NCI-H1694 treated with DMSO at 0.1 percent for 48 hours (cell line): ENCODE measurements around the gene G6PD.
A peak's percentile ranks its signal among the peaks of the same experiment; 100 is the strongest.
"Not testable (repeated sequence)": the region's sequence is repeated elsewhere in the genome, so short reads cannot be mapped to it uniquely, and the experiment has no call there.

Experiments
- DNase-seq: peaks from one replicate; lab custom pipeline; 2025; lab: John Stamatoyannopoulos, UW

The G6PD gene

DNA sequence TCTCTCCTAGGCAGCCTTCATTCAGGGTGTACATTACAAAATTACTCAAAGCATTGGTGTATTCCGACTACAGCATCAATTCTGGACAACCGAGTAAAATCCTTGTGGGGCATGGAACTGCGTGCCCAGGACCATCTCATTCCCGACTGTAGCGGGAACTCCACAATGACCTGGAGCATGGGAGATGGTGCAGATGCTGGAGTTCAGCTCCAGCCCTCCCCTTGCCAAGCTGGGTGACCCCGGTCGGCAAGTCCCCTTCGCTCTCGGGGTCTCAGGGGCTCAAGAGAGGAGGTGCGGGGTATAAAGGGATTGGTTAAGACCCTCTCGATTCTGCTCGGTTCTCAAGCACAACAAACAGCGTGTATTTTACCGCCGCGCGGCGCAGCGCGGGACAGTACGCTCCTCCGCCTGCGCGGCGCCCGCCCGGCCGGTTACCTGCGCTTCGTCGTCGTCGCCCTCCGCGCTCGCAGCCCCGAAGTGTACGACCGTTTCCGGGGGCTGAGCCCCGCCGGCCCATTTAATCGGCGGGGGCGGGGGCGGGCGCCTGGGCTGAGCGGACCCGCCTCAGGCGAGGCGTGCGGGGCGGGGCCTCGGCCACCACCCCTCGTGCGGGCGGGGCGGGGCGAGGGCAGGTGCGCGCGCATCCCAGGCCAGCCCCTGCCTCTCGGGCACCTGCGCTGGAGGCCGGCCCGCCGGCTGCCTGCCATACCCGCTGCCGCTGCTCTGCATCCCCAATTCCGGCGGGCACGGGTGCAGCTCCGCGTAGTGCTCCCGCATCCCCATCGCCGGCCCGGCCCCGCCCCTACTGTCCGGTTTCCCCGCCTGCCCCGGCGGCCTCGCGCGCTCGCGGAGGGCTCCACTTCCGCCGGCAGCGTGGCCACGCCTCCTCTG is at the start of gene G6PD:
G6PD (minus strand) TSS at position 493 of the 891 bp plus-strand sequence. CDS start 691 bp downstream, outside the sequence.
- peak; percentile 58 for DNase-seq

- no peak for DNase-seq
Observed at GRCh38 chrX:154595559-154596249, 49.1 kb upstream of the G6PD start.

GRCh38 chrX:154594491-154594890 is 47.8 kb upstream of the G6PD start:
- DNase-seq = no peak

DNA sequence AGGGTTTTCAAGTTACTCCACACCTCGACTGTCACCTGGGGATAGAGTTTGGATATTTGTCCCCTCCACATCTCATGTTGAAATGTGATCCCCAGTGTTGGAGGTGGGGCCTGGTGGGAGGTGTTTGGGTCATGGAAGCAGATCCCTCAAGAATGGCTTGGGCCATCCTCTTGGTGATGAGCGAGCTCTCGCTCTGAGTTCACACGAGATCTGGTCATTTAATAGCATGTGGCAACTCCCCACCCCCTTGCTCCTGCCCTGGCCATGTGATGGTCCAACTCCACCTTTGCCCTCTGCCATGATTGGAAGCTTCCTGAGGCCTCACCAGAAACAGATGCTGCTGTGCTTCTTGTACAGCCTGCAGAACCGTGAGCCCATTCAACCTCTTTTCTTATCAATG is 46.6 kb upstream of the G6PD start:
- DNase-seq = no peak

GRCh38 chrX:154592505-154592904 is 45.9 kb upstream of the G6PD start:
- DNase-seq = no peak

- not testable (repeated sequence) for DNase-seq
Observed at GRCh38 chrX:154590415-154590814, 43.8 kb upstream of the G6PD start.

- DNase-seq = not testable (repeated sequence)
Observed at GRCh38 chrX:154584585-154585183, 38.0 kb upstream of the G6PD start, which contains the start of gene CTAG1A. Gene CTAG1A, plus strand, starts transcription at chrX:154585133. Its CDS starts 74 bp downstream, at chrX:154585207.

GRCh38 chrX:154582994-154583393 is 36.3 kb upstream of the G6PD start:
- not testable (repeated sequence) for DNase-seq

DNA sequence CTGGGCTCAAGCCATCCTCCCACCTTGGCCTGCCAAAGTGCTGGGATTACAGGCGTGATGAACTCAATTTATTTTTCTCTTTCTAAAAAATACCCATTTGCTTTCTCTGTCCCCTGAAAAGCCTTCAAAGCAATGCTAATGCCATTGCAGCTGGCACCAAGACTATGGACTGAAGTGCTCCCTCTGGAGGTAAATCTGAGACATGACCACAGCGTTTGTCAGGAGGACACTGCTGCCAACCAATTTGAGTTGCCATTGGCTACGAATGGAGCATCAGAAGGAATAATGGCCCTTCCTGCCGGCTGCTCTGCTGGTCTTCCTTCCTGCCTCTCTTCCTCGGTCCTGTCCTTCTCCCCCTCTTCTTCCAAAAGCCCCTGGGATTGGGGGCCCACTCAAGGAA is 28.4 kb upstream of the G6PD start:
- DNase-seq = not testable (repeated sequence)

DNA sequence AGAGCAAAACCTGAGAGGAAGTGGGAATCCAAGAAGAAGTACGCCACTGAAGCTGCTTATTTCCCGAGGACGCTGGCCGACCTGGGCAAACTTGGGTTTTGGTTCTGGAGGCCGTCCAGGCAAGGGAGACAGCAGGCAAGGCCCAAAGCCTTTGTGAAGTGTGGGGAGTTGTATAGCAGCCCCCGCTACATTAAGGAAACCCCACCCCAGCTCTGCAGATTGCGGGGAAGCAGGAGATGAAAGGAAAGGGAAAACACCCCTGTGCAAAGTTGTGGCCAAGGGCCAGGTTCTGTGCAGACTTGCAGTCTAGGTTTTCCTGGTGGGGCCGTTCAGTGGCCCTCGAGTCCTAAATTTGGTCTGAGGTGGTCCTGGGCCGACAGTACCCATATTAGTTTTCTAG is 26.4 kb upstream of the G6PD start:
- DNase-seq = not testable (repeated sequence)

GRCh38 chrX:154570361-154570760 is 23.7 kb upstream of the G6PD start:
- not testable (repeated sequence) for DNase-seq

DNA sequence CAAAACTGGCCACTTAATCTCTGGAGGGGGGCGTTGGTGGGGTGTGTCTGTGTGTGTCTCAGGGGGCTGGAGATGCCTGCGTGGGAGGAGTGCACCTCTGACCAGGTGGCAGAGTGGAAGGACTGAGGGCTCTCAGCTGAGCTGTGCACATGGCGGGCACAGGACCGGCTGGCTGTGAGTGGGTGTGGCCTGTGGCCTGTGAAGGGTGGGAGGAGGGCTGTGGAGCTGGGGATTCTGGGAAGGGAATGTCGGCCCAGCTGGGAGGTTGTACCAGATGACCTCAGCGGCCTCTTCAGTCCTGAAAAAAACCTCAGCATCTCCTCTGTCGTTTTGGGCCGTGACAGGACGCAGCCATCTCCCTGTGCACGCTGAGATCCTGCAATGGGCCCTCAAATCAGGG is 15.6 kb upstream of the G6PD start:
- not testable (repeated sequence) for DNase-seq

- not testable (repeated sequence) for DNase-seq
Observed at GRCh38 chrX:154560326-154560725, 13.7 kb upstream of the G6PD start.

GRCh38 chrX:154558896-154559295 is 12.2 kb upstream of the G6PD start:
- not testable (repeated sequence) for DNase-seq

GRCh38 chrX:154558060-154558690 is 11.5 kb upstream of the G6PD start:
- DNase-seq = not testable (repeated sequence)

DNA sequence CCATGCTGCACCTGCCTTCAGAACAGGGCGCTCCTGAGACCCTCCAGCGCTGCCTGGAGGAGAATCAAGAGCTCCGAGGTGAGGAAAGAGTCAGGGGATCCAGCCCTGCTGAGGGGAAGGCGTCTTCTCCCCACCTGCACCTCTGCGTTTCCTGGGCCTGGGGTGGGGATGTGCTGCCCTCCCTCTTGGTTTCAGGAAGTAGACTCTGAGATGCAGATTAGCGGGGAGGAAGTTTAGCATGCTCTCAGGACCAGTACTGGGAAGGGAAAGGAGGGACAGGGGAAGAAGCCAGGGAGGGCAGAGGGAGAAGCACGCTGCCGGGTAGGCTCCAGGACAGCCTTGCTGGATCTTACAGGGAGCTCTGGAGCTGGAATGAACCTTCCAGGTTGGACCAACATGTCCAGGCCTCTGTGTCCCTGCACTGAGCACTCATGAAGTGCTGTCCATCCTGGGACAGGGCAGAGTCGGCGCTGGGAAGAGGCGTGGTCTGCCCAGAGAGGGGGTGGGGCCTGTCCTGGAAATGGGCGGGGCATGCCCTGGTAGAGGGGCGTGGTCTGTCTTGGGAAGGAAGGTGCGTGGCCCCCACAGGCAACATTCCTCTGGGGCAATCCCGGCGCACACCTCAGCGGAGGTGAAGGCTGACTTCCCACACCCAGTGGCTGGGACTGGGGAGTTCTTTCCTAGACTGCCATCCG is 5.6 kb upstream of the G6PD start:
- not testable (repeated sequence) for DNase-seq

GRCh38 chrX:154549766-154550165 is 3.1 kb upstream of the G6PD start:
- DNase-seq = no peak

DNA sequence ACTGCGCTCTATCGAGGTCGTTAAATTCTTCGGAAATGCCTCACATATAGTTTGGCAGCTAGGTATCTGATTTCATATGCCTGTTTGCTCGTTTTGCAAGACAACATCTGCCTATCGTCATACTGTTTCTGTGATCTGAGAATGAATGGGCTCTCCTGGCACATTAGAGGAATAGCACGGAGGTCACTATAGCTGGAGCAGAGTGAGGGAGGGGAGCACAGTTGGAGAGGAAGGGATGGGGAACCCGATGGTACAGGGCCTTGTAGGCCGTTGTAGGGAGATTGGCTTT is 1.3 kb upstream of the G6PD start:
- no peak for DNase-seq

GRCh38 chrX:154547245-154548027 is 790 bp upstream of the G6PD start, which contains the start of gene IKBKG:
Gene IKBKG, plus strand, starts transcription at chrX:154547620. Its CDS starts 4,383 bp downstream, at chrX:154552003.
- peak; percentile 89 for DNase-seq

- no peak for DNase-seq
Observed at GRCh38 chrX:154545673-154546274, 872 bp downstream of the G6PD start.
